HepG2 (cell line): Measurements from ENCODE around the gene POC1B. TPM values are rescaled to one million over a fixed set of nuclear protein-coding genes. Genes with fewer than 3 reads are reported as not detected.

ENCODE experiments used
- ATAC-seq: fragments of 200-7000 bp; cut with Tn5 transposase; 3 replicates; pipeline ENCODE4 v1.9.1; 2020; ENCODE audit warnings: mild to moderate bottlenecking, moderate library complexity
- BruUV-seq: library from RNA; stranded (reverse); fragments of 400-500 nt; replicated peaks from 2 replicates; lab custom pipeline; 2021; lab: Mats Ljungman, UMichigan
- CTCF ChIA-PET: fragments of 300-600 bp; formaldehyde crosslinking; extraction: SDS; loops from one replicate; lab custom pipeline; 2021; ENCODE audit warnings: low total read pairs, inconsistent platforms, low intra/inter-chr PET ratio; lab: Yijun Ruan, JAX
- POLR2A ChIA-PET: fragments of 350-600 bp; sonication (Branson Sonifier 250); formaldehyde crosslinking; loops from one replicate; lab custom pipeline; 2020; ENCODE audit warnings: antibody characterized with exemption, inconsistent platforms; lab: Yijun Ruan, JAX
- DNase-seq: peaks from one replicate; pipeline ENCODE4 v3.0.0-alpha.2; 2015; ENCODE audit warnings: low spot score
- FAIRE-seq: peaks from 3 replicates; lab custom pipeline; 2011; peaks lifted over from hg19 to GRCh38; lab: Jason Lieb, UNC
- H2AFZ ChIP-seq: one replicate; pipeline ENCODE4 v1.6.1; 2011; ENCODE audit warnings: low read length, inconsistent platforms
- H3K27ac ChIP-seq: fragments of 300-600 bp; 3 replicates; pipeline ENCODE4 v1.8.0; 2011; ENCODE audit warnings: mixed run types, mild to moderate bottlenecking, mixed read lengths, low read length, inconsistent platforms; ENCODE audit not compliant: insufficient read depth; ENCODE audit errors: extremely low read length
- H3K27me3 ChIP-seq, 2 experiments: fragments of 200-600 bp in 1 of 2; 2 replicates in 1 of 2; 3 replicates in 1 of 2; pipeline versions ENCODE4 v1.6.0 to v1.8.0; 2011; ENCODE audit warnings: low read length in 2 of 2, mild to moderate bottlenecking in 2 of 2, moderate library complexity in 2 of 2, inconsistent platforms in 1 of 2; ENCODE audit not compliant: insufficient read depth in 2 of 2, control insufficient read depth in 1 of 2
- H3K36me3 ChIP-seq, 2 experiments: fragments of 200-600 bp in 1 of 2; replicated peaks in 1 of 2; 2 replicates in 1 of 2; 3 replicates in 1 of 2; pipeline versions ENCODE4 v1.5.1 to v1.8.0; 2011; ENCODE audit warnings: low read length in 2 of 2, inconsistent platforms in 1 of 2; ENCODE audit not compliant: insufficient read depth in 2 of 2, control insufficient read depth in 1 of 2
- H3K4me1 ChIP-seq: 2 replicates; pipeline ENCODE4 v1.5.1; 2012; ENCODE audit warnings: low read length, inconsistent platforms; ENCODE audit not compliant: insufficient read depth
- H3K4me2 ChIP-seq: 2 replicates; pipeline ENCODE4 v1.6.0; 2011; ENCODE audit warnings: low read depth, low read length, inconsistent platforms
- H3K4me3 ChIP-seq, 3 experiments: fragments of 200-600 bp in 1 of 3; sonication (generic), shearing (Covaris generic) in 1 of 3; replicated peaks in 1 of 3; 2 replicates each; pipeline ENCODE4 v1.5.1; 2011 to 2016; ENCODE audit warnings: low read length in 3 of 3, inconsistent platforms in 2 of 3, low read depth in 2 of 3, mild to moderate bottlenecking in 2 of 3, control low read depth in 1 of 3, mixed read lengths in 1 of 3; ENCODE audit not compliant: insufficient read depth in 1 of 3
- H3K79me2 ChIP-seq: one replicate; pipeline ENCODE4 v1.6.1; 2011; ENCODE audit warnings: low read length, inconsistent platforms; ENCODE audit not compliant: insufficient read depth
- H3K9ac ChIP-seq: 2 replicates; pipeline ENCODE4 v1.6.0; 2011; ENCODE audit warnings: mild to moderate bottlenecking, low read depth, low read length, inconsistent platforms; ENCODE audit not compliant: insufficient read depth
- H3K9me3 ChIP-seq: 2 replicates; pipeline ENCODE4 v1.5.1; 2012; ENCODE audit warnings: mild to moderate bottlenecking, low read length
- H4K20me1 ChIP-seq: 2 replicates; pipeline ENCODE4 v1.6.0; 2011; ENCODE audit warnings: inconsistent platforms, mild to moderate bottlenecking, low read length, moderate library complexity; ENCODE audit not compliant: insufficient read depth
- PLSCR1 ChIP-seq: sonication (generic); formaldehyde crosslinking; IDR thresholded peaks from 2 replicates; pipeline ENCODE4 v1.5.0; 2020; ENCODE audit warnings: missing genetic modification reagents, mild to moderate bottlenecking, borderline replicate concordance
- SKIL ChIP-seq: sonication (generic); formaldehyde crosslinking; IDR thresholded peaks from 2 replicates; pipeline ENCODE4 v1.8.0; 2022; ENCODE audit warnings: missing genetic modification reagents, mild to moderate bottlenecking, moderate library complexity, borderline replicate concordance
- YEATS4 ChIP-seq: sonication (generic); formaldehyde crosslinking; IDR thresholded peaks from 2 replicates; pipeline ENCODE4 v1.4.0; 2020; ENCODE audit warnings: missing genetic modification reagents, borderline replicate concordance
- ZBTB26 ChIP-seq: IDR thresholded peaks from 2 replicates; pipeline ENCODE4 v1.6.1; 2016; ENCODE audit warnings: missing compliant biosample characterization, missing genetic modification reagents, borderline replicate concordance
- ZNF121 ChIP-seq: sonication (generic); formaldehyde crosslinking; IDR thresholded peaks from 2 replicates; pipeline ENCODE4 v1.5.0; 2020; ENCODE audit warnings: mild to moderate bottlenecking, missing genetic modification reagents
- ZNF263 ChIP-seq: sonication (generic); formaldehyde crosslinking; IDR thresholded peaks from 2 replicates; pipeline ENCODE4 v1.4.0; 2020; ENCODE audit warnings: missing genetic modification reagents
- ZNF460 ChIP-seq: sonication (generic); formaldehyde crosslinking; IDR thresholded peaks from 2 replicates; pipeline ENCODE4 v1.5.1; 2020; ENCODE audit warnings: missing genetic modification reagents, mild to moderate bottlenecking, borderline replicate concordance
- WGBS: methylation state at CpG from one replicate; pipeline ENCODE4 v1.1.6; 2017; ENCODE audit warnings: low lambda C conversion rate; 5-methylcytosine and 5-hydroxymethylcytosine counted together
- in situ Hi-C: cut with HindIII; loops from 2 replicates; pipeline ENCODE4 v1.10.0; 2017; ENCODE audit warnings: low pct_unique_long_range_greater_than_20kb; ENCODE audit not compliant: extremely low pct_ligation_motif_present
- intact Hi-C: fragments of 100-400 bp; cut with micrococcal nuclease; formaldehyde crosslinking; loops from one replicate; pipeline ENCODE4 v1.10.0; 2022; ENCODE audit not compliant: unreplicated experiment
- polyA plus RNA-seq, 8 experiments: library from polyadenylated mRNA; depleted of rRNA in 3 of 8; stranded (reverse) in 7 of 8; unstranded in 1 of 8; fragments of >200 nt; fragmentation: Illumina TruSeq in 4 of 8; extraction: Trizol in 4 of 8; gene quantifications; 2 replicates each; pipeline versions ENCODE4 v1.2.1 to v1.2.3, GENCODE V29; 2011 to 2016; ENCODE audit warnings: low read depth in 4 of 8, missing spikeins in 1 of 8, mixed read lengths in 1 of 8; ENCODE audit not compliant: insufficient read depth in 1 of 8
- total RNA-seq, 5 experiments: library from RNA; depleted of rRNA; stranded (reverse); fragments of >200 nt; fragmentation: Illumina TruSeq; extraction: Trizol; gene quantifications; 2 replicates each; pipeline ENCODE4 v1.2.3, GENCODE V29; 2016; ENCODE audit warnings: low read depth in 1 of 5

The POC1B gene
- total and polyA plus RNA-seq, 2 of the 13 experiments (the other 11 are each of a cell fraction or from before 2014, with no cell fraction given): 9.3 to 11.0 TPM

GRCh38 chr12:89571491-89572195 lies 45.8 kb upstream of the POC1B start:
- H3K4me2 ChIP-seq: no peak overlapping the region
- H3K9ac ChIP-seq: no peak overlapping the region
- ChIA-PET POLR2A (no interaction called here), CTCF (no interaction called here)
- WGBS: 83% methylated on average over 4 of the region's 4 CpGs
- no peak for DNase-seq
- no peaks in the 10 kb centered on the region for H3K27me3 ChIP-seq
- no TSS peak for BruUV-seq
- no peak overlapping the region for H2AFZ ChIP-seq
- H3K4me1 ChIP-seq: peaks cover 23% of the 10 kb centered on the region
- ATAC-seq: peak; percentile 17; the same call in 2 of the 3 replicates
- no peaks in the 10 kb centered on the region for H4K20me1 ChIP-seq
- H3K36me3 ChIP-seq: no peaks in the 10 kb centered on the region
- in situ Hi-C loops (no loop called here), intact Hi-C loops (no loop called here)
- no peak overlapping the region for H3K4me3 ChIP-seq
- no peaks in the 10 kb centered on the region for H3K79me2 ChIP-seq
- no peaks in the 10 kb centered on the region for H3K9me3 ChIP-seq
- TF ChIP-seq ZNF263 (CRISPR knock-in tag): no peak
- TF ChIP-seq PLSCR1 (CRISPR knock-in tag): no peak
- TF ChIP-seq ZNF460 (CRISPR knock-in tag): no peak
- TF ChIP-seq ZNF121 (CRISPR knock-in tag): no peak
- no peak for TF ChIP-seq ZBTB26 (CRISPR knock-in tag)
- TF ChIP-seq YEATS4: no peak
- no peak for TF ChIP-seq SKIL (CRISPR knock-in tag)
- H3K27ac ChIP-seq: no peak overlapping the region
- no peak for FAIRE-seq
